H9 (cell line): ENCODE data around the gene LGALS3. TPM values are rescaled to one million over a fixed set of nuclear protein-coding genes. Genes with fewer than 3 reads are reported as not detected.

ENCODE experiments used
- DNase-seq: peaks from one replicate; pipeline ENCODE4 v3.0.0-alpha.2; 2017
- H2AFZ ChIP-seq: one replicate; pipeline ENCODE4 v1.6.1; 2013; ENCODE audit warnings: mild to moderate bottlenecking, low read length, control low read depth, moderate library complexity
- H2AK5ac ChIP-seq: 2 replicates; pipeline ENCODE4 v1.6.1; 2013; ENCODE audit warnings: low read length, control low read depth, mixed read lengths; ENCODE audit not compliant: insufficient read length
- H2BK120ac ChIP-seq: one replicate; pipeline ENCODE4 v1.6.1; 2013; ENCODE audit warnings: low read depth, mild to moderate bottlenecking, low read length, control low read depth, inconsistent platforms; ENCODE audit not compliant: poor library complexity, severe bottlenecking
- H2BK12ac ChIP-seq: 2 replicates; pipeline ENCODE4 v1.6.1; 2013; ENCODE audit warnings: low read length, control low read depth, mixed read lengths, low read depth; ENCODE audit not compliant: insufficient read length
- H2BK15ac ChIP-seq: 2 replicates; pipeline ENCODE4 v1.6.1; 2013; ENCODE audit warnings: low read depth, low read length, control low read depth
- H2BK20ac ChIP-seq: one replicate; pipeline ENCODE4 v1.6.1; 2013; ENCODE audit warnings: low read depth, mild to moderate bottlenecking, low read length, control low read depth, inconsistent platforms; ENCODE audit not compliant: poor library complexity, severe bottlenecking
- H2BK5ac ChIP-seq: 2 replicates; pipeline ENCODE4 v1.6.1; 2013; ENCODE audit warnings: low read length, control low read depth, mixed read lengths; ENCODE audit not compliant: insufficient read length
- H3K14ac ChIP-seq: 2 replicates; pipeline ENCODE4 v1.6.1; 2013; ENCODE audit warnings: low read length, control low read depth; ENCODE audit not compliant: insufficient read depth
- H3K18ac ChIP-seq: 2 replicates; pipeline ENCODE4 v1.6.1; 2013; ENCODE audit warnings: low read depth, mild to moderate bottlenecking, mixed read lengths, low read length, control low read depth; ENCODE audit not compliant: insufficient read length
- H3K23ac ChIP-seq: 2 replicates; pipeline ENCODE4 v1.6.1; 2013; ENCODE audit warnings: low read length, control low read depth, mixed read lengths, low read depth; ENCODE audit not compliant: insufficient read length
- H3K23me2 ChIP-seq: 2 replicates; pipeline ENCODE4 v1.6.1; 2013; ENCODE audit warnings: low read depth, mild to moderate bottlenecking, mixed read lengths, low read length, control low read depth; ENCODE audit not compliant: insufficient read length, poor library complexity, severe bottlenecking
- H3K27ac ChIP-seq: 2 replicates; pipeline ENCODE4 v1.5.1; 2013; ENCODE audit warnings: low read length, control low read depth, mixed read lengths, low read depth; ENCODE audit not compliant: insufficient read length
- H3K27me3 ChIP-seq: 2 replicates; pipeline ENCODE4 v1.6.1; 2013; ENCODE audit warnings: low read length, control low read depth, inconsistent platforms; ENCODE audit not compliant: insufficient read depth
- H3K4ac ChIP-seq: 2 replicates; pipeline ENCODE4 v1.6.1; 2013; ENCODE audit warnings: low read depth, mild to moderate bottlenecking, control low read depth, inconsistent platforms, low read length, moderate library complexity
- H3K4me1 ChIP-seq: 2 replicates; pipeline ENCODE4 v1.6.1; 2013; ENCODE audit warnings: low read length, control low read depth, inconsistent platforms; ENCODE audit not compliant: insufficient read depth
- H3K4me2 ChIP-seq: 2 replicates; pipeline ENCODE4 v1.6.1; 2013; ENCODE audit warnings: low read length, control low read depth, mixed read lengths; ENCODE audit not compliant: insufficient read length, insufficient read depth
- H3K56ac ChIP-seq: 2 replicates; pipeline ENCODE4 v1.6.1; 2013; ENCODE audit warnings: low read depth, mild to moderate bottlenecking, mixed read lengths, low read length, control low read depth; ENCODE audit not compliant: insufficient read length
- H3K79me1 ChIP-seq: 2 replicates; pipeline ENCODE4 v1.6.1; 2013; ENCODE audit warnings: low read depth, mild to moderate bottlenecking, moderate library complexity, low read length, control low read depth, inconsistent platforms; ENCODE audit not compliant: insufficient read depth, poor library complexity, severe bottlenecking
- H3K79me2 ChIP-seq: 2 replicates; pipeline ENCODE4 v1.6.1; 2013; ENCODE audit warnings: low read length, control low read depth, inconsistent platforms; ENCODE audit not compliant: insufficient read depth
- H3K9ac ChIP-seq: 2 replicates; pipeline ENCODE4 v1.6.1; 2013; ENCODE audit warnings: low read length, control low read depth, mixed read lengths; ENCODE audit not compliant: insufficient read length; ENCODE audit errors: extremely low read depth
- H3K9me3 ChIP-seq: one replicate; pipeline ENCODE4 v1.6.1; 2013; ENCODE audit warnings: low read depth, low read length, inconsistent platforms; ENCODE audit not compliant: control insufficient read depth
- H3T11ph ChIP-seq: one replicate; pipeline ENCODE4 v1.6.1; 2013; ENCODE audit warnings: mild to moderate bottlenecking, low read length, control low read depth, inconsistent platforms
- H4K20me1 ChIP-seq: one replicate; pipeline ENCODE4 v1.6.1; 2013; ENCODE audit not compliant: control insufficient read depth, insufficient read length, insufficient read depth
- H4K5ac ChIP-seq: 2 replicates; pipeline ENCODE4 v1.6.1; 2013; ENCODE audit warnings: low read depth, mild to moderate bottlenecking, mixed read lengths, low read length, control low read depth; ENCODE audit not compliant: insufficient read length
- H4K8ac ChIP-seq: replicated peaks from 2 replicates; pipeline ENCODE4 v1.6.1; 2013; ENCODE audit warnings: low read length, control low read depth, mixed read lengths, low read depth; ENCODE audit not compliant: insufficient read length
- H4K91ac ChIP-seq: 2 replicates; pipeline ENCODE4 v1.6.1; 2013; ENCODE audit warnings: low read depth, mild to moderate bottlenecking, moderate library complexity, mixed read lengths, low read length, control low read depth; ENCODE audit not compliant: insufficient read length
- H3K27ac Mint-ChIP-seq, 3 experiments: 2 replicates in 2 of 3; 3 replicates in 1 of 3; pipeline ENCODE4 v1.8.0; 2020 to 2021; ENCODE audit warnings: mixed read lengths in 3 of 3, mild to moderate bottlenecking in 1 of 3, moderate library complexity in 1 of 3
- H3K27me3 Mint-ChIP-seq: 2 replicates; pipeline ENCODE4 v1.8.0; 2021; ENCODE audit warnings: low read depth, mild to moderate bottlenecking, moderate library complexity, mixed read lengths
- H3K36me3 Mint-ChIP-seq, 3 experiments: 2 replicates in 2 of 3; 3 replicates in 1 of 3; pipeline ENCODE4 v1.8.0; 2020 to 2021; ENCODE audit warnings: low read depth in 3 of 3, mixed read lengths in 3 of 3; ENCODE audit not compliant: insufficient read depth in 1 of 3
- H3K4me1 Mint-ChIP-seq, 2 experiments: 2 replicates each; pipeline ENCODE4 v1.8.0; 2020; ENCODE audit warnings: mixed read lengths in 2 of 2
- H3K4me3 Mint-ChIP-seq, 2 experiments: 2 replicates in 1 of 2; 3 replicates in 1 of 2; pipeline ENCODE4 v1.8.0; 2020 to 2021; ENCODE audit warnings: mild to moderate bottlenecking in 2 of 2, mixed read lengths in 2 of 2, moderate library complexity in 1 of 2
- H3K9me3 Mint-ChIP-seq, 2 experiments: 2 replicates in 1 of 2; 3 replicates in 1 of 2; pipeline ENCODE4 v1.8.0; 2020; ENCODE audit warnings: mild to moderate bottlenecking in 2 of 2, mixed read lengths in 2 of 2, moderate library complexity in 1 of 2
- CTCF ChIP-seq: fragments of 200-600 bp; sonication (generic); conservative IDR thresholded peaks from 3 replicates; pipeline ENCODE4 v1.8.0; 2021; ENCODE audit warnings: antibody characterized with exemption, mild to moderate bottlenecking
- total RNA-seq: library from RNA; stranded (reverse); gene quantifications from 2 replicates; pipeline ENCODE4 v1.2.1, GENCODE V29; 2021

Gene LGALS3
- total RNA-seq, 1 experiment from 2014 or later = 4.0 TPM

- Histone ChIP-seq H2BK12ac (no peak overlapping the region), H2BK15ac (no peak overlapping the region), H2AK5ac (no peak overlapping the region), H3K56ac (no peak overlapping the region), H3K14ac (no peak overlapping the region), H3K18ac (no peak overlapping the region), H3K4me2 (no peak overlapping the region), H4K8ac (no peak overlapping the region), H3K27me3 (no peaks in the 10 kb centered on the region), H4K5ac (no peak overlapping the region), H3K9ac (no peak overlapping the region), H4K20me1 (no peaks in the 10 kb centered on the region), H2BK20ac (no peak overlapping the region), H3K23ac (no peak overlapping the region), H3T11ph (no peak overlapping the region), H2BK120ac (no peak overlapping the region), H2AFZ (no peak overlapping the region), H4K91ac (no peak overlapping the region), H3K4ac (no peak overlapping the region), H3K4me1 (no peaks in the 10 kb centered on the region), H3K23me2 (no peaks in the 10 kb centered on the region), H3K9me3 (no peaks in the 10 kb centered on the region), H3K79me1 (no peaks in the 10 kb centered on the region), H3K79me2 (no peaks in the 10 kb centered on the region), H2BK5ac (no peak overlapping the region), H3K27ac (no peak overlapping the region)
- Mint-ChIP-seq H3K4me1 (peaks cover 2 to 5% of the 10 kb centered on the region in 2 experiments), H3K36me3 (no peaks in the 10 kb centered on the region), H3K9me3 (no peaks in the 10 kb centered on the region), H3K27me3 (peaks cover 5% of the 10 kb centered on the region; the same call in 1 of the 2 replicates), H3K27ac (no peak overlapping the region), H3K4me3 (no peak overlapping the region)
- no peak for DNase-seq
- no peak for TF ChIP-seq CTCF
Measured at GRCh38 chr14:55088356-55088755, 40.7 kb upstream of the LGALS3 start.
